ENCODE results near the gene CERK. TPM values are rescaled to one million over a fixed set of nuclear protein-coding genes. Genes with fewer than 3 reads are reported as not detected.

CERK gene
- total RNA-seq, 1 experiment from 2014 or later, result 30.9 TPM

DNA sequence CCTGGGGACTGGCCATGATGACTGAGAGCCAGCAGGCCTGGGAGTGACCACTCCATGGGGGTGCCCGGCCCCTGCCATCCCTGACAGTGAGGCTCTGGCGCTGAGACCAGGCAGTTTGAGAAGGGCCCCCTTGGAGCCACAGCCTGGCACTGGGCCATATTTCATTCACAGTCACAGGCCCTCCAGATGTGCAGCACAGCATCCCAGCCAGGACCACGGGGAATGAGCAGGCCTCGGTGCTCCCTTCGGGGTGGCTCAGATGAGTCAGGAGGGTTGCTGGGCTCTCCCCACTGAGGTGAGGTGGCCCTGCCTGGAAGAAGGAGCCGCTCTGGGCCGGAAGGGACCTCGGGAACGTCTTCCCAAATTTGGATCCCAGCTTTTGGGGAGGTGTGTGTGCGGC is 64.8 kb downstream of the CERK start:
- no peaks in the 10 kb centered on the region for H3K36me3 ChIP-seq (ENCODE audit: control insufficient read depth, insufficient read depth, low read length)
- in situ Hi-C loops (cut with HindIII; ENCODE audit: low pct_unique_long_range_greater_than_20kb, low sequenced_read_pairs), result no loop called here

DNA sequence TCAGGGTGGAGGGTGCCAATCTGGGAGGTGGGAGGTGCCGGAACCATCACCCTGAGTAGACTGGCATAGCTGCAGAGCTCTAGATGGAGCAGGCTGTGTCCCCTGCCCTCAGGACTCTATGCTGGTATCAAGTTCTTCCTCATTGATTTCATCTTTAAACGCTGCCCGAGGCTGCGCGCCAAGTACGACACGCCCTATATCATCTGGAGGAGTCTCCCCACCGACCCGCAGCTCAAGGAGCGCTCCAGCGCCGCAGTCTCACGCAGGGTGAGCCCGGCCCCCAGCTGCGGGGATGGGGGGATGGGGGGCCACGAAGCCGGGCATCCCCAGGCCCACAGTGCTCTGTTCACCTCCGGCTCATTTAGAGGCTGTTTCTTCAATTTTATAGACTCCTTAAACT is 65.3 kb downstream of the CERK start:
- BruUV-seq (replicated peaks), result no TSS peak
- ATAC-seq (no peak; the same call in 1 of the 2 replicates), DNase-seq (ENCODE audit: low read depth, low spot score) (no peak)
- CTCF ChIA-PET, result no interaction called here
- TF ChIP-seq TCF7L2 (IDR thresholded peaks at IDR 0.05; ENCODE audit: low read depth, low read length), result no peak
- no peaks in the 10 kb centered on the region for H3K9me3 ChIP-seq (ENCODE audit: control insufficient read depth, insufficient read depth, low read depth, low read length)
- H3K27me3 ChIP-seq (ENCODE audit: control insufficient read depth, insufficient read depth, low read length), result no peaks in the 10 kb centered on the region
- no peaks in the 10 kb centered on the region for H3K36me3 ChIP-seq (ENCODE audit: control insufficient read depth, insufficient read depth, low read length)
- intact Hi-C loops (cut with micrococcal nuclease; ENCODE audit: unreplicated experiment), result no loop called here
- in situ Hi-C loops (cut with HindIII; ENCODE audit: low pct_unique_long_range_greater_than_20kb, low sequenced_read_pairs), result no loop called here
- H3K4me1 ChIP-seq (ENCODE audit: control insufficient read depth, insufficient read depth, low read length), result no peaks in the 10 kb centered on the region
- POLR2A ChIA-PET, result interaction anchor here (0.6 kb wide), 1 partner anchor 993 kb away, joined by 4 read pairs; no protein-coding TSS in a partner anchor
- H3K27ac ChIP-seq (ENCODE audit: low read length), result no peak overlapping the region
- no peak overlapping the region for H3K4me3 ChIP-seq (ENCODE audit: low read depth in 2 of 2, low read length in 2 of 2)

More for the DNA sequence above, 64.8 kb downstream of the CERK start:
- POLR2A ChIA-PET, result interaction anchor here (0.6 kb wide), 1 partner anchor 994 kb away, joined by 4 read pairs; no protein-coding TSS in a partner anchor
- intact Hi-C loops (cut with micrococcal nuclease; ENCODE audit: unreplicated experiment), result no loop called here
- Histone ChIP-seq H3K27me3 (ENCODE audit: control insufficient read depth, insufficient read depth, low read length) (no peaks in the 10 kb centered on the region), H3K4me3 (ENCODE audit: low read depth in 2 of 2, low read length in 2 of 2) (no peak overlapping the region), H3K4me1 (ENCODE audit: control insufficient read depth, insufficient read depth, low read length) (no peaks in the 10 kb centered on the region), H3K27ac (ENCODE audit: low read length) (no peak overlapping the region), H3K9me3 (ENCODE audit: control insufficient read depth, insufficient read depth, low read depth, low read length) (no peaks in the 10 kb centered on the region)
- TF ChIP-seq POLR2AphosphoS5 (IDR thresholded peaks at IDR 0.05; ENCODE audit: low read depth, low read length) (no peak), SIN3A (IDR thresholded peaks at IDR 0.05; ENCODE audit: borderline replicate concordance, insufficient read depth, low read depth, low read length) (no peak), TCF7L2 (IDR thresholded peaks at IDR 0.05; ENCODE audit: low read depth, low read length) (no peak)
- TF ChIP-seq, protein P1, sequence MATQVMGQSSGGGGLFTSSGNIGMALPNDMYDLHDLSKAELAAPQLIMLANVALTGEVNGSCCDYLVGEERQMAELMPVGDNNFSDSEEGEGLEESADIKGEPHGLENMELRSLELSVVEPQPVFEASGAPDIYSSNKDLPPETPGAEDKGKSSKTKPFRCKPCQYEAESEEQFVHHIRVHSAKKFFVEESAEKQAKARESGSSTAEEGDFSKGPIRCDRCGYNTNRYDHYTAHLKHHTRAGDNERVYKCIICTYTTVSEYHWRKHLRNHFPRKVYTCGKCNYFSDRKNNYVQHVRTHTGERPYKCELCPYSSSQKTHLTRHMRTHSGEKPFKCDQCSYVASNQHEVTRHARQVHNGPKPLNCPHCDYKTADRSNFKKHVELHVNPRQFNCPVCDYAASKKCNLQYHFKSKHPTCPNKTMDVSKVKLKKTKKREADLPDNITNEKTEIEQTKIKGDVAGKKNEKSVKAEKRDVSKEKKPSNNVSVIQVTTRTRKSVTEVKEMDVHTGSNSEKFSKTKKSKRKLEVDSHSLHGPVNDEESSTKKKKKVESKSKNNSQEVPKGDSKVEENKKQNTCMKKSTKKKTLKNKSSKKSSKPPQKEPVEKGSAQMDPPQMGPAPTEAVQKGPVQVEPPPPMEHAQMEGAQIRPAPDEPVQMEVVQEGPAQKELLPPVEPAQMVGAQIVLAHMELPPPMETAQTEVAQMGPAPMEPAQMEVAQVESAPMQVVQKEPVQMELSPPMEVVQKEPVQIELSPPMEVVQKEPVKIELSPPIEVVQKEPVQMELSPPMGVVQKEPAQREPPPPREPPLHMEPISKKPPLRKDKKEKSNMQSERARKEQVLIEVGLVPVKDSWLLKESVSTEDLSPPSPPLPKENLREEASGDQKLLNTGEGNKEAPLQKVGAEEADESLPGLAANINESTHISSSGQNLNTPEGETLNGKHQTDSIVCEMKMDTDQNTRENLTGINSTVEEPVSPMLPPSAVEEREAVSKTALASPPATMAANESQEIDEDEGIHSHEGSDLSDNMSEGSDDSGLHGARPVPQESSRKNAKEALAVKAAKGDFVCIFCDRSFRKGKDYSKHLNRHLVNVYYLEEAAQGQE (IDR thresholded peaks at IDR 0.05; ENCODE audit: insufficient read depth in 1 of 2, low read depth in 2 of 2, low read length in 1 of 2), result no peak
- TF ChIP-seq, protein P2, sequence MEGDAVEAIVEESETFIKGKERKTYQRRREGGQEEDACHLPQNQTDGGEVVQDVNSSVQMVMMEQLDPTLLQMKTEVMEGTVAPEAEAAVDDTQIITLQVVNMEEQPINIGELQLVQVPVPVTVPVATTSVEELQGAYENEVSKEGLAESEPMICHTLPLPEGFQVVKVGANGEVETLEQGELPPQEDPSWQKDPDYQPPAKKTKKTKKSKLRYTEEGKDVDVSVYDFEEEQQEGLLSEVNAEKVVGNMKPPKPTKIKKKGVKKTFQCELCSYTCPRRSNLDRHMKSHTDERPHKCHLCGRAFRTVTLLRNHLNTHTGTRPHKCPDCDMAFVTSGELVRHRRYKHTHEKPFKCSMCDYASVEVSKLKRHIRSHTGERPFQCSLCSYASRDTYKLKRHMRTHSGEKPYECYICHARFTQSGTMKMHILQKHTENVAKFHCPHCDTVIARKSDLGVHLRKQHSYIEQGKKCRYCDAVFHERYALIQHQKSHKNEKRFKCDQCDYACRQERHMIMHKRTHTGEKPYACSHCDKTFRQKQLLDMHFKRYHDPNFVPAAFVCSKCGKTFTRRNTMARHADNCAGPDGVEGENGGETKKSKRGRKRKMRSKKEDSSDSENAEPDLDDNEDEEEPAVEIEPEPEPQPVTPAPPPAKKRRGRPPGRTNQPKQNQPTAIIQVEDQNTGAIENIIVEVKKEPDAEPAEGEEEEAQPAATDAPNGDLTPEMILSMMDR (IDR thresholded peaks at IDR 0.05), result no peak
- no TSS peak for BruUV-seq (replicated peaks)
- DNase-seq (ENCODE audit: low read depth, low spot score), result no peak
- ATAC-seq, result no peak
- CTCF ChIA-PET, result no interaction called here

DNA sequence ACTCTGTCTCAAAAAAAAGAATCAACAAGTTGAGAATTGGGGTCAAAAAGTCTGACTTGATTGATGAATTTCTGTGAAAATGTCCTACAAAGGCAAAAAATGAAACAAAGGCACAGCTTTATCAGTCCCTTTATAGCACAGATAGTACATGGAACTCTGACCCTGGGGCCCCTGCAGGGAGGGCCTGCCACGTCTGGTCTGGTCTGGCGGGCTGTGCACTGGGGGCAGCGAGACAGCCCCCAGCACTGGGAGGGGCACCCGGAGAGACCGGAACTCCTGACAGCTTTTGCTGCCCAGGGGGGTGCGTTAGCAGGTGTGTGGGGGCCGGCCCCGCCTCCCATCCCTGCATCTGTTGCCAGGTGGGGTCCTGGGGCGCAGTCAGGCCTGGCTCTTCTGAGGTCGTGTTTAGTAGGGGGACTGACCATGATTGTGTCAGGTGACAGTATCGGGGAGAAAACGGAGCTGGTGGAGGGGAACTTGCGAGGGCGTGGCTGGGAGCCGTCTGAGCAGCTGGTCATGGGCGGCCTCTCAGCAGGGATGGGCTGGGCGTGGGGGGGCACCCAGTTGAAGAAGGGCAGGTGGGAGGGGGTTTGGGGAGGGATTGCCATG is 66.1 kb downstream of the CERK start:
- POLR2A ChIA-PET, result no interaction called here
- no peaks in the 10 kb centered on the region for H3K9me3 ChIP-seq (ENCODE audit: control insufficient read depth, insufficient read depth, low read depth, low read length)
- intact Hi-C loops (cut with micrococcal nuclease; ENCODE audit: unreplicated experiment) (no loop called here), in situ Hi-C loops (cut with HindIII; ENCODE audit: low pct_unique_long_range_greater_than_20kb, low sequenced_read_pairs) (no loop called here)
- DNase-seq (ENCODE audit: low read depth, low spot score) (no peak), ATAC-seq (no peak)
- H3K27me3 ChIP-seq (ENCODE audit: control insufficient read depth, insufficient read depth, low read length), result no peaks in the 10 kb centered on the region
- H3K36me3 ChIP-seq (ENCODE audit: control insufficient read depth, insufficient read depth, low read length), result no peaks in the 10 kb centered on the region
- no peak overlapping the region for H3K4me3 ChIP-seq (ENCODE audit: low read depth in 2 of 2, low read length in 2 of 2)
- BruUV-seq (replicated peaks), result no TSS peak
- CTCF ChIA-PET, result no interaction called here
- no peak for TF ChIP-seq SIN3A (IDR thresholded peaks at IDR 0.05; ENCODE audit: borderline replicate concordance, insufficient read depth, low read depth, low read length)
- TF ChIP-seq TCF7L2 (IDR thresholded peaks at IDR 0.05; ENCODE audit: low read depth, low read length), result no peak
- TF ChIP-seq POLR2AphosphoS5 (IDR thresholded peaks at IDR 0.05; ENCODE audit: low read depth, low read length), result no peak
- TF ChIP-seq, protein P2 (IDR thresholded peaks at IDR 0.05), result no peak
- TF ChIP-seq, protein P1 (IDR thresholded peaks at IDR 0.05; ENCODE audit: insufficient read depth in 1 of 2, low read depth in 2 of 2, low read length in 1 of 2), result no peak
- H3K4me1 ChIP-seq (ENCODE audit: control insufficient read depth, insufficient read depth, low read length), result no peaks in the 10 kb centered on the region
- H3K27ac ChIP-seq (ENCODE audit: low read length), result no peak overlapping the region
